Measurements from ENCODE around the gene CCDC148.

DNA sequence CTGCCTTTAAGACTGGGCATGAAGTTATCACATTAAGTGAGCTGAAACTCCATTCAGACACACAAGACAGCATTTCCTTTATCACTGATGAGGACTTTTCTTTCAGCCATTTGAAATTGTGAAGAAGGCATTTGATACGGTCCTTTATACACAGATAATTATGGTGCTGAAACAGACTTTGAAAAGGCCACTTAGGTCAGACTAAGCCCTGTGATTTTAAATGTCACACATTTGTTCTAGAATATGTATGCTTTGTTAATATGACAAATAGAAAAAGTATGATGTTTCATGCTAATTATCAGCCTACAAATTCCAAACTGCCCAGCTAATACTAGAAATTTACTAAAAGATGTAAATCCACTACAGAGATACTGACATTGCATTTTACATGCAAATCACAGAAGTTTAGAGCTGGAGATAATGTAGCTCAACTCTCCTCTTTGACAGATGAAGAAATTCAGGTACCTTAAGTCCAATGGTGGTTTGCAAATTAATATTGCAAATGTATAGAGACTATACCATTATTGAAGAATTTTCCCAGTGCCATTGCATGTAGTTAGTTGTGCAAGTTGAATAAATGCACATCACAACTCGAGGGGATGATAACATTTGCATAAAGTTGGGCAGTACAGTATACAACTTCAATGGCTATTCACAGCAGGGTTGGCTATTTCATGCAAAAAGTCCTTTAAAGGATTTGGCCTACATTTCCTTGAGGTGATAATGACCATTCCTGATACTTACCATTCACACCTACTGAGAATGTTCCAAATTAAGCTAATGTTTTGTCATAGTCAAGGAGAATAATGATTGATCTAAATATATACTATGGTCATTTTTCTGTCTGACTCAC is 179.7 kb downstream of the CCDC148 start:
- TF ChIP-seq, protein P1, sequence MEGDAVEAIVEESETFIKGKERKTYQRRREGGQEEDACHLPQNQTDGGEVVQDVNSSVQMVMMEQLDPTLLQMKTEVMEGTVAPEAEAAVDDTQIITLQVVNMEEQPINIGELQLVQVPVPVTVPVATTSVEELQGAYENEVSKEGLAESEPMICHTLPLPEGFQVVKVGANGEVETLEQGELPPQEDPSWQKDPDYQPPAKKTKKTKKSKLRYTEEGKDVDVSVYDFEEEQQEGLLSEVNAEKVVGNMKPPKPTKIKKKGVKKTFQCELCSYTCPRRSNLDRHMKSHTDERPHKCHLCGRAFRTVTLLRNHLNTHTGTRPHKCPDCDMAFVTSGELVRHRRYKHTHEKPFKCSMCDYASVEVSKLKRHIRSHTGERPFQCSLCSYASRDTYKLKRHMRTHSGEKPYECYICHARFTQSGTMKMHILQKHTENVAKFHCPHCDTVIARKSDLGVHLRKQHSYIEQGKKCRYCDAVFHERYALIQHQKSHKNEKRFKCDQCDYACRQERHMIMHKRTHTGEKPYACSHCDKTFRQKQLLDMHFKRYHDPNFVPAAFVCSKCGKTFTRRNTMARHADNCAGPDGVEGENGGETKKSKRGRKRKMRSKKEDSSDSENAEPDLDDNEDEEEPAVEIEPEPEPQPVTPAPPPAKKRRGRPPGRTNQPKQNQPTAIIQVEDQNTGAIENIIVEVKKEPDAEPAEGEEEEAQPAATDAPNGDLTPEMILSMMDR (IDR thresholded peaks at IDR 0.05; ENCODE audit: low read depth, low read length, poor library complexity, severe bottlenecking), result no peak
- no peak for TF ChIP-seq EZH2phosphoT487 (IDR thresholded peaks at IDR 0.05; ENCODE audit: borderline replicate concordance, low read length)
